HUES6 (cell line): ENCODE measurements around the gene ODF4.

Experiments
- H3K27ac ChIP-seq: 2 replicates; pipeline ENCODE4 v1.7.0; 2013; ENCODE audit warnings: low read depth, mild to moderate bottlenecking, low read length, inconsistent platforms
- H3K27me3 ChIP-seq: 2 replicates; pipeline ENCODE4 v1.6.1; 2013; ENCODE audit warnings: low read length; ENCODE audit not compliant: control insufficient read depth, insufficient read depth
- H3K36me3 ChIP-seq: 2 replicates; pipeline ENCODE4 v1.6.1; 2013; ENCODE audit warnings: low read length; ENCODE audit not compliant: control insufficient read depth, insufficient read depth
- H3K4me1 ChIP-seq: 2 replicates; pipeline ENCODE4 v1.6.1; 2013; ENCODE audit warnings: low read length; ENCODE audit not compliant: control insufficient read depth, insufficient read depth
- H3K4me3 ChIP-seq: 2 replicates; pipeline ENCODE4 v1.5.1; 2013; ENCODE audit warnings: low read depth, low read length
- H3K9ac ChIP-seq: one replicate; pipeline ENCODE4 v1.6.1; 2013; ENCODE audit warnings: mild to moderate bottlenecking, low read length
- H3K9me3 ChIP-seq: 2 replicates; pipeline ENCODE4 v1.6.1; 2013; ENCODE audit warnings: low read depth, low read length; ENCODE audit not compliant: control insufficient read depth, insufficient read depth

ODF4 gene

DNA sequence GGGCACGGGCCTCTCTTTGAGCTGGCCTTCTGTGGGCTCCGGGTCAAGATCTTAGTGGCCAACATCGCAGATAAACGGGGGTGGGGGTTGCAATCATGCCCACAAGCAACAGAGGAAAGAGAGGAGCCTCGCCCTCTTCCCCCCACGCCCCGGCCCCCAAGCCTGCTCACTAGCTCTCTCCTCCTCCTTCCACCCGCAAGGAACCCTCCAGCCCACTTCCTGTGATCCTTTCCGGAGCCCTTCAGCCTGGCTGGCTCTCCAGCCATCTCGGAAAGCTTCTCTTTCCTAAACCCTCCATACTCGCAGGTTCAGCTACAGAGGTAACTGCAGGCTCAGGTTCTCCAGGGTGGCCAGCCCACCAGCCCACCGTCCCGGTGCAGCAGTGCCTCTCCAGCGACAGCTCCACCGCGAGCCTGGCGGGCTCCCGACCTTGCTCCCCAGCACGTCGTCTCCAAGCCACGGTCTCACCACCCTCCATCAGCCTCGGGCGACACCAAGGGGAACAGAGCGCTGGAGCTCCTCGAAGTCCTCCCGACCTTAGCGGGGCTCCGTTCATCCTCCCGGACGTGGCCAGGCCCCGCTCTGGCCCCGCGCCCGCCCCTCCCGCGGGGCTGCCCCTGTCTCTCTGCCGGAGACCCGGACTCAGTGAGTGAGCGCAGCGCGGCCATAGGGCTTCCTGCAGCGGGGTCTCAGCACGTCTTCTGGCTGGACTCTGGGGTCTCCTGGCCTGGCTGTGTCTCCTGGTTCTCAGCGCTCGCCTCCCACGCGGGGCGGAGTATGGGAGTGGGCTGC is 12.9 kb upstream of the ODF4 start:
- no peaks in the 10 kb centered on the region for H3K36me3 ChIP-seq
- H3K4me1 ChIP-seq = peaks cover 4% of the 10 kb centered on the region; the same call in 1 of the 2 replicates
- H3K9ac ChIP-seq = peak overlapping the region; percentile 33
- no peaks in the 10 kb centered on the region for H3K9me3 ChIP-seq
- peaks cover 30% of the 10 kb centered on the region for H3K27me3 ChIP-seq
- no peak overlapping the region for H3K27ac ChIP-seq
- peak overlapping the region; percentile 85 for H3K4me3 ChIP-seq

DNA sequence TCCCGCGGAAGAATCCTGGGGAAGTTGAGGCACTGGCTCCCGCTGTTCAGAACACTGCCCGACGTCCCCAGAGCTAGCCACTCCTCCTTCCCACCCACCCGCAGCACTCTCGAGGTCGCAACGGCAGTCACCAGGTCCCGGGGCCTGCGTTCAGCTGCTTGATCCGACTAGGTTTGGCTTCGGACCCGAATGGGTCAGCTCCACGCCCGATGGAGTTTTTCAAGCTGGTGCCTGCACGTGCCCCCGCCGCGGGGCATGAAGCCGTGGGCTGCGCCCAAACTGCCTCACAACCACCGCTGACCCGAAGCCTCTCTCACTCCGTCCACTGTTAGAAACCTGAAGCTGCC is 12.4 kb upstream of the ODF4 start:
- peak overlapping the region; percentile 33 for H3K9ac ChIP-seq
- peaks cover 4% of the 10 kb centered on the region; the same call in 1 of the 2 replicates for H3K4me1 ChIP-seq
- H3K27ac ChIP-seq = no peak overlapping the region
- peak overlapping the region; percentile 85 for H3K4me3 ChIP-seq
- H3K9me3 ChIP-seq = no peaks in the 10 kb centered on the region
- no peaks in the 10 kb centered on the region for H3K36me3 ChIP-seq
- H3K27me3 ChIP-seq = peaks cover 30% of the 10 kb centered on the region

DNA sequence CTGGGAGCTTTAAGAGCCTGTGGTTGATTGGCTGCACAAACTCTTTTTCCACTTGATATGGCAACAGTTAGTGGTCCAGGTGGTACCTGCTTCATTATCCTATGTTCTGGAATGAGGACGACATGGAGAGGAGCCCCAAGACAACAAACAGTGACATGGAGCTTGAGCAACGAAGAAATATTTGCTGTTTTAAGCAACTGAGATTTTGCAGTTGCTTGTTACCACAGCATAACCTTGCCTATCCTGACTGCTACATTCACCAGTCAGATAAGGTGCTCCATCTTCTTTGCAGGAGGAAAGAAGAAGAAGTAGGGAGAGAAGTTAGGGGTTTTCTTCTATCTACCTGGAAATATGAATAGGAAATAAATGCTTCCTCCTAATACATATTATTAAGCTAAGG is 7.5 kb upstream of the ODF4 start:
- Histone ChIP-seq H3K27me3 (peaks cover 9% of the 10 kb centered on the region), H3K4me1 (peaks cover 3% of the 10 kb centered on the region; the same call in 1 of the 2 replicates), H3K4me3 (no peak overlapping the region), H3K9ac (no peak overlapping the region), H3K27ac (no peak overlapping the region), H3K9me3 (no peaks in the 10 kb centered on the region), H3K36me3 (no peaks in the 10 kb centered on the region)

DNA sequence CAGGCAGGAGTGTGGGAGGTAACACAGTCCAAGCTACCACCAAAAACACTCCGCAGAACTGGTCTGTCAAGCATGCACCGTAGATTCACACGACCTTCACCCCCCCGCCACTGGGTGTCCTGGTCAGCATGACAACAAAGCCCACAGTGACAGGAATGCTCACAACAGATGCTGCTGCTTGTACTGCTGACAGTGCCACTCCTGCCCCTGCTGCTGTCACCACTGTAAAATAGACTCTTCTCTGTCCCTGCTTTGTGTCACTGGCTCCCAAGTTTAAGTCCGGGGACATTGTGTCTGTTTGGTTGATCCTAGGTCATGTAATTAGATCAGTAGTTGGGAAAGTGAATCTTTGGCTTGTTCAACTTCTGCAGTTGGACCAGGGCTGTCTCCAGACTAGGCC is 7.0 kb upstream of the ODF4 start:
- H3K4me3 ChIP-seq = no peak overlapping the region

DNA sequence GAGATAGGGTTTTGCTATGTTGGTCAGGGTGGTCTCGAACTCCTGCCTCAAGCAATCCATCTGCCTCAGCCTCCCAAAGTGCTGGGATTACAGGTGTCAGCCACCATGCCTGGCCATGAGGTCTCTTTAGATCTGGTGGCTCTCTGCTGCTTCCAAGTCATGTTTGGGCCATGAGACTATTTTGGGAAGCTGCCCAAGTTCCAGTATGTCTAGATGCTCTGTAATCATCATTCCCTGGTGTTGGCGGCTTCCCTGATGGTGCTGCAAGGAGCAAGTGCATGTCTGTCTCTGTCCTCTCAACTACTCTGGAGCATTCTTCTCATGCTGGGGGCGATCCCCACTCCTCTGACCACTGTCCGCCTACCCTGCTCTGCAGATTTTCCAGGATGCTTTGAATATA is 6.4 kb upstream of the ODF4 start:
- Histone ChIP-seq H3K27me3 (no peaks in the 10 kb centered on the region), H3K36me3 (no peaks in the 10 kb centered on the region), H3K9ac (no peak overlapping the region), H3K4me1 (peaks cover 7% of the 10 kb centered on the region), H3K27ac (no peak overlapping the region), H3K4me3 (no peak overlapping the region), H3K9me3 (no peaks in the 10 kb centered on the region)

More for the DNA sequence above, 7.0 kb upstream of the ODF4 start:
- peaks cover 3% of the 10 kb centered on the region for H3K27me3 ChIP-seq
- H3K9me3 ChIP-seq = no peaks in the 10 kb centered on the region
- H3K36me3 ChIP-seq = no peaks in the 10 kb centered on the region
- H3K27ac ChIP-seq = no peak overlapping the region
- H3K9ac ChIP-seq = no peak overlapping the region
- 0 out of 2 replicates have a peak, but pooled peaks cover 1% of the 10 kb centered on the region for H3K4me1 ChIP-seq

DNA sequence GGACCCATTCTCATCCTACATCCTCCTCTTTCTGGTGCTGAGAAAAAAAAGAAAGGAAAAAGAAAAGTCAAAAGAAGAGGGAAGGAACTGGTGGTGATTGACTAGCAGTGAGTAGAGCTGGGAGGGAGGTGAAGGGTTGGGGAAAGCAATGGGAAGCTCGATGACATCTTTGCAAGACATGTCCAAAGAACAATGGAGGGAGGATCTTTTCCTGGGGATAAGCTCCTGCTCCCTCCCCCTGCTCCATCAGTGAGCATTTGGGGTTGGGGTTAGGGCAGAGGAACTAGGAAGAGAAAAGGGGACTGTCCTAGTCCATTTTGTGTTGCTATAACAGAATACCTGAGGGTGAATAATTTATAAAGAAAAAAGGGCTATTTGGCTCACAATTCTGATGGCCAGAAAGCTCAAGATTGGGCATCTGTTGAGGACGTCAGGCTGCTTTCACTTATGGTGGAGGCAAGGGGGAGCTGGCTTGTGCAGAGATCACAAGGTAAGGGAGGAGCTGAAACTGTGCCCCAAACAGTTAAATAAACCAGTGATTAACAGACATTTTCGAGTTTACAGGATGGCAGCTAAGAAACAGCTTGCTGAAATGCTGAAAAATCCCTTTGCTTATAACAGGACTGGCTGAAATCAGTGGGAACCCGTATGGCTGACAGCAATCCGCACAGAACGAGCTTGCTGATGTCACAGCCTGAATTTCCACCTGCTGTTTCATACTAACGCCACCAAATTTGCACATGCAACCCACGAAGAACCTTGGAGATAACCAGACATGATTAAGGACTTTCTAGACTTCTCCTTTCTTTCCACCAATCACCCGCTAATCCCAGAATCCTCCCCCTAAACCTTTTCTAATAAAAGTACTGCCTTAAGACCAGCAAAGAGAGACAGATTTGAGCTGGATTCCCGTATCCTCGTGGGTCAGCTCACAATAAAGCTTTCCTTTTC is 1.6 kb upstream of the ODF4 start:
- Histone ChIP-seq H3K9ac (no peak overlapping the region), H3K9me3 (no peaks in the 10 kb centered on the region), H3K27ac (no peak overlapping the region), H3K36me3 (no peaks in the 10 kb centered on the region), H3K27me3 (no peaks in the 10 kb centered on the region), H3K4me1 (peaks cover 18% of the 10 kb centered on the region), H3K4me3 (no peak overlapping the region)

DNA sequence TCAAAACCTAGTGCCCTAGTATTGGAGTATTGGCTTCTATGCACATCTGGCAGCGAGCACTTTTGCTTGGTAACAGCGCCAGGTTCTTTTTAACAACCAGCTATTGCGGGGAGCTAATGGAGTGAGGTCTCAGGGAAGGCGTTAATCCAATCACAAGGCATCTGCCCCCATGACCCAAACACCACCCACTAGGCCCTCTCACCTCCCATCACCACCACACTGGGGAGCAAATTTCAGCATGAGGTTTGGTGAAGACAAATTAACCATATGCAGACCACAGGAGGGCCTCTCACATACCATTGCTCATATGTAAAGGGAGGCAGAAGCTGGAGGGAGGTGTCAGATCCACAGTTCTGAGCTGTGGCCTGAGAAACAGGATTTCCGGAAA is 893 bp upstream of the ODF4 start:
- H3K27me3 ChIP-seq = no peaks in the 10 kb centered on the region
- no peak overlapping the region for H3K4me3 ChIP-seq
- H3K9me3 ChIP-seq = no peaks in the 10 kb centered on the region
- no peak overlapping the region for H3K27ac ChIP-seq
- H3K36me3 ChIP-seq = no peaks in the 10 kb centered on the region
- peaks cover 18% of the 10 kb centered on the region for H3K4me1 ChIP-seq
- no peak overlapping the region for H3K9ac ChIP-seq

DNA sequence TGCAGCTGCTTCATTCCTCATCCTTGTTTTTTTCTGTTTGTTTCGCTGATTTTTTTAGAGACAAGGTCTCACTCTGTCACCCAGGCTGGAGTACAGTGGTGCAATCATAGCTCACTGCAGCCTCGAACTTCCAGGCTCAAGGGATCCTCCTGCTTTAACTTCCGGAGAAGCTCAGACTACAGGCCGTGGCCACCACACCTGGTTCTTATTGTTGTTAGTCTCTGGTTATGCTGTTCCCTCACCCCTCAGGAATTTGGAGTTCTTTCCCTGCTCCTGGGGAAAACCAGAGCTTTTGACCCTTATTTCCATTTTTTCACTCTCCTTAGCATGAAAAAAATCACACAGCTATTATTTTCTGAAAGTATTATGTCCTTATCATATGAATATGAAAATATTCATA is 1.8 kb downstream of the ODF4 start:
- Histone ChIP-seq H3K4me3 (no peak overlapping the region), H3K36me3 (no peaks in the 10 kb centered on the region), H3K4me1 (peaks cover 18% of the 10 kb centered on the region), H3K9me3 (no peaks in the 10 kb centered on the region), H3K27ac (no peak overlapping the region), H3K27me3 (no peaks in the 10 kb centered on the region), H3K9ac (no peak overlapping the region)

DNA sequence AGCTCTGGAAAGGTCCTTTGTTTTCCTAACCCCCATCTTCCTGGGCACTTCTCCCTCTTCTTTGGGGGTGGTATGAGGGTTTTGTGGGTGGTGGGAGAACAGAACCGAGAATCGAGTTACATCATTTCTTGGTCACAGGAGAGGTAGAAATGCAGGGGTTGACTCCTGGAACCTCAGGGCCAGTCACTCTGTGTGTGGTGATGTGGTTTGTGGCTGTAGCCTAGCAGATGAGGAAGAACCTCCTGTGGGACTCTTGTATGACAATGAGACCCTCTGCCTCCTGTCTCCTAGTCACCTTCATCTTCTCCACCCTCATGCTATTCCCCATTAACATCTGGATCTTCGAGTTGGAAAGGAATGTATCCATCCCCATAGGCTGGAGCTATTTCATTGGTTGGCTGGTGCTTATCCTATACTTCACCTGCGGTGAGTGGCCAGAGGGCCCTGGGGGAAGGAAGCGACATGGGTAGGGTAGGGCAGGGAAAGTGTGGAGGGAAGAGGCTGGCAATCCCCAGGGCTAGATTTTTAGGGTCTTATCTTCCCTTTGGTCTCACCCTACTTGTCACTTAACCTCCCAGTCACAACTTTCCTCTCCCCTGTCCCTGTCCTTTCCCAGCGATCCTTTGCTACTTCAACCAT is 5.5 kb downstream of the ODF4 start:
- Histone ChIP-seq H3K27ac (no peak overlapping the region), H3K4me3 (no peak overlapping the region), H3K9ac (no peak overlapping the region)

DNA sequence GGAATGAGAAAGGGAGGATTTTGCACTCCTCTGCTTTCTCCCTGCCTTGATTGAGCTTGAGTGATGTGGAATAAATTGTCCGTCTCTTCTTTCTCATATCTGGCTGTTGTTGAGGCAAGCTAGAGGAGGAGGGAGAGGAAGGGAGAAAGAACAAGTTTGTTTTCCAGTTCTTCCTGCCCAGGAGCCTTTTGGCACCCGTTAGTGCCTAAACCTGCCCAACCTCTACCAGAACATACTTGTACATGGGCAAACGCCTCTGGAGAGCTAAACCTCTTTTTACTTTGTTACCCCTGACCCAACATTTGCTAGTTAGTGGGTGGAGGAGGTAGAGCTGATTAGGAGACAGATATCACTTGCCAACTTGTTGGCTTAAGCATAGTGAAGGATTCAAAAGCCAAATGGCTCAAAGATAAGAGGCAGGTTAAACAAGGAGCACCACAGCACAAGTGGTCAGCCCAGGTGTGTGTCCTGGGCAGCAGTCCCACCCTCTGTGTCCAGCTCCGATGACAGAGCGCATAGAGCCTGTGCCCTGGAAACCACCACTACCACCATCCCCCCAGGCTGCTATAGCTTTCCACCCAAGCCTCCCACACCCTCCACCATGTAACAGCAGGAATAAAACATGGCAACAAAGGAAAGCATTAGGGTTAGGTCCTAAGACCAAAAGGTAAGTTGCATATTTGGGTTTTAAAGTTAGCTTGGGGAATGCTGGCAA is 6.5 kb downstream of the ODF4 start:
- no peaks in the 10 kb centered on the region for H3K36me3 ChIP-seq
- no peaks in the 10 kb centered on the region for H3K9me3 ChIP-seq
- no peak overlapping the region for H3K27ac ChIP-seq
- H3K27me3 ChIP-seq = no peaks in the 10 kb centered on the region
- H3K4me3 ChIP-seq = no peak overlapping the region
- H3K9ac ChIP-seq = no peak overlapping the region
- H3K4me1 ChIP-seq = peaks cover 6% of the 10 kb centered on the region

More for the DNA sequence above, 5.5 kb downstream of the ODF4 start:
- Histone ChIP-seq H3K4me1 (peaks cover 7% of the 10 kb centered on the region), H3K9me3 (no peaks in the 10 kb centered on the region), H3K27me3 (no peaks in the 10 kb centered on the region), H3K36me3 (no peaks in the 10 kb centered on the region)
